ENCODE measurements around the gene LAMC2. TPM values are rescaled to one million over a fixed set of nuclear protein-coding genes. Genes with fewer than 3 reads are reported as not detected.

LAMC2 gene
- total and polyA plus RNA-seq, 9 of the 15 experiments (the other 6 are each of a cell fraction or from before 2014, with no cell fraction given), result 0.02 to 0.03 TPM; not detected in 7

DNA sequence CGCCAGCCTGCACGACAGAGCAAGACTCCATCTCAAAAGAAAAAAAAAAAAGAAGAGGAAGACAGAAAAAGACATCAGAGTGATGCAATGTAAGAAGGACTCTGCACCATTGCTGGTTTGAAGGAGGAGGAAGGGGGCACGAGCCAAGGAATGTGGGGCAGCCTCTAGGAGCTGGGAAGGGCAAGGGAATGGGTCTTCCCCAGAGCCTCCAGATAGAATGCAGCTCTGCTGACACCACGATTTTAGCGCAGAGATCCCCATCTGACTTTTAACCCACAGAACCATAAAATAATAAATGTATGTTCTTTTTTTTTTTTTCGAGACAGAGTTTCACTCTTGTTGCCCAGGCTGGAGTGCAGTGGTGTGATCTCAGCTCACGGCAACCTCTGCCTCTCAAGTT lies 33.9 kb upstream of the LAMC2 start (continued):
- no peak for TF ChIP-seq ZNF184 (CRISPR knock-in tag; IDR thresholded peaks at IDR 0.05)
- TF ChIP-seq, protein P1, sequence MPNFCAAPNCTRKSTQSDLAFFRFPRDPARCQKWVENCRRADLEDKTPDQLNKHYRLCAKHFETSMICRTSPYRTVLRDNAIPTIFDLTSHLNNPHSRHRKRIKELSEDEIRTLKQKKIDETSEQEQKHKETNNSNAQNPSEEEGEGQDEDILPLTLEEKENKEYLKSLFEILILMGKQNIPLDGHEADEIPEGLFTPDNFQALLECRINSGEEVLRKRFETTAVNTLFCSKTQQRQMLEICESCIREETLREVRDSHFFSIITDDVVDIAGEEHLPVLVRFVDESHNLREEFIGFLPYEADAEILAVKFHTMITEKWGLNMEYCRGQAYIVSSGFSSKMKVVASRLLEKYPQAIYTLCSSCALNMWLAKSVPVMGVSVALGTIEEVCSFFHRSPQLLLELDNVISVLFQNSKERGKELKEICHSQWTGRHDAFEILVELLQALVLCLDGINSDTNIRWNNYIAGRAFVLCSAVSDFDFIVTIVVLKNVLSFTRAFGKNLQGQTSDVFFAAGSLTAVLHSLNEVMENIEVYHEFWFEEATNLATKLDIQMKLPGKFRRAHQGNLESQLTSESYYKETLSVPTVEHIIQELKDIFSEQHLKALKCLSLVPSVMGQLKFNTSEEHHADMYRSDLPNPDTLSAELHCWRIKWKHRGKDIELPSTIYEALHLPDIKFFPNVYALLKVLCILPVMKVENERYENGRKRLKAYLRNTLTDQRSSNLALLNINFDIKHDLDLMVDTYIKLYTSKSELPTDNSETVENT (CRISPR knock-in tag; IDR thresholded peaks at IDR 0.05), result no peak
- TF ChIP-seq, protein P2, sequence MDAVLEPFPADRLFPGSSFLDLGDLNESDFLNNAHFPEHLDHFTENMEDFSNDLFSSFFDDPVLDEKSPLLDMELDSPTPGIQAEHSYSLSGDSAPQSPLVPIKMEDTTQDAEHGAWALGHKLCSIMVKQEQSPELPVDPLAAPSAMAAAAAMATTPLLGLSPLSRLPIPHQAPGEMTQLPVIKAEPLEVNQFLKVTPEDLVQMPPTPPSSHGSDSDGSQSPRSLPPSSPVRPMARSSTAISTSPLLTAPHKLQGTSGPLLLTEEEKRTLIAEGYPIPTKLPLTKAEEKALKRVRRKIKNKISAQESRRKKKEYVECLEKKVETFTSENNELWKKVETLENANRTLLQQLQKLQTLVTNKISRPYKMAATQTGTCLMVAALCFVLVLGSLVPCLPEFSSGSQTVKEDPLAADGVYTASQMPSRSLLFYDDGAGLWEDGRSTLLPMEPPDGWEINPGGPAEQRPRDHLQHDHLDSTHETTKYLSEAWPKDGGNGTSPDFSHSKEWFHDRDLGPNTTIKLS (IDR thresholded peaks at IDR 0.05; ENCODE audit: borderline replicate concordance, low read depth), result no peak
- TF ChIP-seq, protein P3, sequence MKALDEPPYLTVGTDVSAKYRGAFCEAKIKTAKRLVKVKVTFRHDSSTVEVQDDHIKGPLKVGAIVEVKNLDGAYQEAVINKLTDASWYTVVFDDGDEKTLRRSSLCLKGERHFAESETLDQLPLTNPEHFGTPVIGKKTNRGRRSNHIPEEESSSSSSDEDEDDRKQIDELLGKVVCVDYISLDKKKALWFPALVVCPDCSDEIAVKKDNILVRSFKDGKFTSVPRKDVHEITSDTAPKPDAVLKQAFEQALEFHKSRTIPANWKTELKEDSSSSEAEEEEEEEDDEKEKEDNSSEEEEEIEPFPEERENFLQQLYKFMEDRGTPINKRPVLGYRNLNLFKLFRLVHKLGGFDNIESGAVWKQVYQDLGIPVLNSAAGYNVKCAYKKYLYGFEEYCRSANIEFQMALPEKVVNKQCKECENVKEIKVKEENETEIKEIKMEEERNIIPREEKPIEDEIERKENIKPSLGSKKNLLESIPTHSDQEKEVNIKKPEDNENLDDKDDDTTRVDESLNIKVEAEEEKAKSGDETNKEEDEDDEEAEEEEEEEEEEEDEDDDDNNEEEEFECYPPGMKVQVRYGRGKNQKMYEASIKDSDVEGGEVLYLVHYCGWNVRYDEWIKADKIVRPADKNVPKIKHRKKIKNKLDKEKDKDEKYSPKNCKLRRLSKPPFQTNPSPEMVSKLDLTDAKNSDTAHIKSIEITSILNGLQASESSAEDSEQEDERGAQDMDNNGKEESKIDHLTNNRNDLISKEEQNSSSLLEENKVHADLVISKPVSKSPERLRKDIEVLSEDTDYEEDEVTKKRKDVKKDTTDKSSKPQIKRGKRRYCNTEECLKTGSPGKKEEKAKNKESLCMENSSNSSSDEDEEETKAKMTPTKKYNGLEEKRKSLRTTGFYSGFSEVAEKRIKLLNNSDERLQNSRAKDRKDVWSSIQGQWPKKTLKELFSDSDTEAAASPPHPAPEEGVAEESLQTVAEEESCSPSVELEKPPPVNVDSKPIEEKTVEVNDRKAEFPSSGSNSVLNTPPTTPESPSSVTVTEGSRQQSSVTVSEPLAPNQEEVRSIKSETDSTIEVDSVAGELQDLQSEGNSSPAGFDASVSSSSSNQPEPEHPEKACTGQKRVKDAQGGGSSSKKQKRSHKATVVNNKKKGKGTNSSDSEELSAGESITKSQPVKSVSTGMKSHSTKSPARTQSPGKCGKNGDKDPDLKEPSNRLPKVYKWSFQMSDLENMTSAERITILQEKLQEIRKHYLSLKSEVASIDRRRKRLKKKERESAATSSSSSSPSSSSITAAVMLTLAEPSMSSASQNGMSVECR (CRISPR knock-in tag; IDR thresholded peaks at IDR 0.05), result no peak
- no peak for TF ChIP-seq RBM17 (IDR thresholded peaks at IDR 0.05; ENCODE audit: borderline replicate concordance, low read depth, low read length)
- TF ChIP-seq ZNF76 (CRISPR knock-in tag; IDR thresholded peaks at IDR 0.05; ENCODE audit: borderline replicate concordance), result no peak
- TF ChIP-seq XRCC3 (IDR thresholded peaks at IDR 0.05), result no peak
- TF ChIP-seq HMG20B (CRISPR knock-in tag; IDR thresholded peaks at IDR 0.05), result no peak
- TF ChIP-seq TGIF2 (CRISPR knock-in tag; IDR thresholded peaks at IDR 0.05), result no peak
- no peak for TF ChIP-seq ARID2 (IDR thresholded peaks at IDR 0.05)
